HG02981 (cell line): ENCODE data around the gene CALHM3.
A peak's percentile ranks its signal among the peaks of the same experiment; 100 is the strongest.

Source experiments
- ATAC-seq: cut with Tn5 transposase; IDR thresholded peaks from one replicate; pipeline ENCODE4 v1.9.1; 2021; ENCODE audit warnings: mild to moderate bottlenecking, moderate library complexity; ENCODE audit not compliant: unreplicated experiment

The CALHM3 gene

DNA sequence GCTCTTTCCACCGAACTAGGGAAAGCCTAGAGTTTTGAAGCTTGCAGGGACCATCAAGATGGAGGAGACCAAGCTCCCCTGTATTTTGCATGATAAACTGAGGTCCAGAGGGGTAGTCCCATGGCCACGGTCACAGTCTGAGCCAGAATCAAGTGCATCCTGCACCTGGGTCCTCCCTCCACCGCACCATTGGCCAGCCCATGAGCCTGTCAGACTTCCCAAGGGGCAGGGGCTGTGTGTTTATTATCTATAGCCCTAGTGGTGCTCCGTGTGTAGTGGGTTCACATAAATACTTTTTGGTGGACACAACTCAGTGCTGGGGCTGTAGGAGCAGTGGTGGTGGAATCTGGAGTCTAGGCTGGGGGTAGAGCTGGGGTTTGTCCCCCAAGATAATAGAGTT is 3.6 kb downstream of the CALHM3 start:
- no peak for ATAC-seq

DNA sequence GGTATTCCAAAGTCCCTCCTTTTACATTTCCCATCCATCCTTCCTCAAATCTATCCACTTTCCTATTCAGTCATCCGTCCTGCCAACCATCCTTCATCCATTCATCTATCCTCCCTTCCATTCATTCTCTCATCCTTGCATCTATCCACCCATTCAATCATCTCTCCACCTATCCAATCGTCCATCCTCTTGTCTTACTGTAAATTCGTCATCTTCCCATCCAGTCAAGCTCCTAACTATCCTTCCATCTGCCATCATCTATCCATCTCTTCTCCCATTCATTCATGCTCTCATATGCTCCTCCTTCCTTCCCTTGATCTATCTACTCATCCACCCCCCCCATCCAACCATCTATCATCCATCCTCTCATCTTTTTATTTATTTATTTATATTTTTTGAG is 5.0 kb downstream of the CALHM3 start:
- ATAC-seq = no peak

DNA sequence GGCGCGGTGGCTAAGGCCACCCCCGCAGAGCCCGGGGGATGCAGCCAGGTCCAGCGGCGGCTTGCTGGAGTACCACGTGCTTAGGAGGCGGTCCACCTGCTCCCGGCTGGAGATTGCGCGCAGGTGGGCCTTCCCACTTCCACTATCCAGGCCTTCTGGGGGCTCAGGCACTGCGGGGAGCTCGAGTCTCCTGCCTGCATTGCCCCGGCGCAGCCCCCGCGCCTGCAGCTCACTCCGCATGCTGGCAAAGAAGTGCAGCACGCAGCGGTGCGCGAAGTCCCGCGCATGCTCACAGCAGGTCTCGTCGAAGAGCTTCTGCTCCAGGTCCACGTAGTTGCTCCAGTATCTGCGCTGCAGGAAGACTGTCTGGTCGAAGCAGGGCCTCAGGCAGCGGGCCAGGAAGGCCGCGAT is 5.8 kb downstream of the CALHM3 start:
- ATAC-seq = no peak

DNA sequence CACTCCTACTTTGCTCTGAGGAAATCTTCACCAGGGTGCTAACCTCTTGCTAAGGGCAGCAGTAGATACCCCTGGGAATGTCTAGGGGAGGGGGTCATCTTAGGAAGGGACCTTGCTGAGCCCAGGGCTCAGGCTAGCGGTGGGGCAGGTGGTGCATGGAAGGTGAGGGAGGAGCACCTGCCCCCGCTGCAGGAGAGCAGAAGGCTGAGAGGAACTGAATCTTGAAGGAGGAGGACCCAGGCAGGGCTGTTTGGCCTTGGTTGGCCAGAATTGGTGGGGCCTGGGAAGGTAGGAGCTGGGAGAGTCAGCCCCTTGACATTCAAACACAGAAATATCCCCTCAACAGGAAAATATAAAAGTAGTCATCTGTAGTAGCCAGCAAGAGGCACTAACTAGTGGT is 7.0 kb downstream of the CALHM3 start:
- ATAC-seq = no peak

DNA sequence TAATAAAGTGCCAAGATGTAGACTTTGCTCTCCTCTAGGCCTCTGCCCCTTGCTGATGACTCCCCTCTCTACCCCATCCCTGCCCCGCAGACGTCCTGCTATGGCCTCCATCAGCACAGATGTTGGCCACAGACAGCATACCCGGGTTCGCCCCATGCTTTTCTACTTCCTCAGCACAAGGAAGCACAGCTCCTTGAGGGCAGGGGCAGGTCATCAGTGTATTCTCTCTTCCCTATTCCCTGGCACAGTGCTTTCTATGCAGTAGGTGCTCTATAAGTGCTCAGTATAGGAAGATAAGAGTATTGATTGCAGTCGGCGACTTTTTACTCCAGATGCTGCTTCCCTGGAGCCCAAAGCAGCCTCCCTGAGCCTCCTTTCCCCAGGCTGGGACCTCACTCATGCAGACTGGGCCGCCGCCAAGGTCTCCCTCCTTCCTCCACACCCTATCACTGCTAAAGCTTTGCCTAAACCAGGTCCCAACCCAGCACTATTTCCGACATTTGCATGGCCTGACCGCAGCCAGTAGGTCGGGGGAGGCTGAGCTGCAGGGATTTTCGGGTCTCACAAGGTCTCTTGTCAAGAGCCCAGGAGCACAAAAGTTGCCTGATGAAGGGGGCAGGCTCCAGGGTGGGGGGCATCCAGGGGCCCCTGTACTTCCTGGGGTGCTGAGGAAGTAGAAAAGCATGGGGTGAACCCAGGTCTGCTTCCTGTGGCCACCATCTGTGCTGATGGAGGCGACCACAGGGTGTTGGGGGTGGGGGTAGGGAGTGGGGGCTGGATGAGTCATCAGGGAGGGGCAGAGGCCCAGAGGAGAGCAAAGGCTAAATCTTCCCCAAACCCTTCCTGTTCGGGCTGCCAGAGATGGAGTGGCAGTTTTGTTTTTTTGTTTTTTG is 8.0 kb downstream of the CALHM3 start:
- peak; percentile 71 for ATAC-seq

DNA sequence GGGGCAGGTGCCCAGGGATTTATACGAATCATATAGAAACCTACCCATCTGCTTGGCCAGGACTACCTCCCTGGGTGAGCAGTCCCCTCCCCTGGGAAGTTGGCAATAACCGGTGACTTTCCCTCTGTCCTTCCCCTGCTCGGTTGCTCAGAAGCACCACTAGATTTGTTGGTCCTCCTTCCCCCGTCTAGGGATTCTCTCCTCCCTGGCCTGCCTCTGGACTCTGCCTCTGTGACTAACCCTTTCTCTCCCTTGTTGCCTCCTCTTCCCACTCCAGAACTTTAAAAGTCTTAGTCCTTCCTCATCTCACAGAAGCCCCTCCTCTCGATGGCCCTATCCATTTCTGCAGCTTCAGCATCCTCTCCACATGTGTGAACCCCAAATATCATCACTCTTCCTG is 9.8 kb downstream of the CALHM3 start:
- ATAC-seq = no peak

DNA sequence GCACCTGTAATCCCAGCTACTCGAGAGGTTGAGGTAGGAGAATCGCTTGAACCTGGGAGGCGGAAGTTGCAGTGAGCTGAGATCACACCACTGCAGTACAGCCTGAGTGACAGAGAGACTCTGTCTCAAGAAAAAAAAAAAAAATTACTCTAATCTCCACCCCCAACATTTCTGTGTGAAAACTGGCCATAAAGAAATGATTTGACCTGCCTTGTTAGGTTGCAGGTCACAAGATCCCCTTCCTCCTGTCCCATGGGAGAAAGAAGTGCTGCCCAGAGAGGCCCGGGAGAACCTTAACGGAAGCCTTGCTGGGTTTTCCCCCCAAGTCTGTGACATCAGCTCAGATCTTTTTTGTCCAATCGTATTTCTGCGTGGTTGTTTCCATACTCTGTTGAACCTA is 11.6 kb downstream of the CALHM3 start:
- no peak for ATAC-seq

DNA sequence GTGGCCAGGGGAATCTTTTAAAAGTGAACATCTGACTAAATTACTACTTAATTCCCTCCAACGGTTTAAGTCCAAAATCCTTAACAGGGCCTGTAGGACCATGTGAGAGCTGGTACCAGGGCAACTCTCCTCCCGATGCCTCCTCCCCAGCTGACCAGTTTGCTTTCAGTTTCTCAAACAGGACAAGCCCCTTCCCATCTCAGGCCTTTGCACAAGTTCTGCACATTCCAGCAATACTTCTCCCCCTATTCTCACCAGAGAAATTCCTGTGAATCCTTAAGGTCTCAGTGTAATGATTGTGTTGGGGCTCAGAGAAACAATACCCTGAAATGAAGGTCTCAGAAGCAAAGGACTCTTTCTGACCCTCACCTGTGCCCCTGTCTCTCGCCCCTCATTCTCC is 12.3 kb downstream of the CALHM3 start:
- ATAC-seq = no peak

DNA sequence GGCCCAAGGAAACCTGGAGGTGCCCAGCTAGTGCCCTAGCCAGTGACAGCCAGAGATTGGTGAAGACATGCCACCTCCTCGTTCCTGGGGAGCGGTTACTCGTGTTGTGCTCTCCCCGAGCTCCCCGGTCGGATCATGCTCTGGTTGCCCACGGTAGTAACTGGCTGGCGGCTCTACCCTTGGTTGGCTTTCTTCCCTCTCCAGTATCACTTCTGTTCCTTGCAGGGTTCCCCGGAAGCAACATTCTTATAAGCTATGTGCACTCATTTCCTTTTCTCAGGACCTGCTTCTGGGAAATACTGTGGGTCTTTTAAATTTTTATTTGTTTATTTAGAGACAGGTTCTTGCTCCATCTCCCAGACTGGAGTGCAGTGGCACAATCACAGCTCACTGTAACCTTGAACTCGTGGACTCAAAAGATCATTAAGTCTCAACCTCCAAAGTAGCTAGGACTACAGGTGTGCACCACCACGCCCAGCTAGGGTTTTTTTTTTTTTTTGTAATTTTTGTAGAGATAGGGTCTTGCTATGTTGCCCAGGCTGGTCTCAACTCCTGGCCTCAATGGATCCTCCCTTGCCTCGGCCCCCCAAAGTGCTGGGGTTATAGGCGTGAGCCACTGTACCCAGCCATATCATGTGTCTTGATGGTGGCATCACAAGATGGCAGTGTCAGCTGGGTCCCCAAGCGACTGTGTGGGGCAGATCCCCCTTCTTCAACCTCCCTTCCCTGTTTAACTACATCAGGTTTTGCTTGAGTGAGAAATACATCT is 13.4 kb downstream of the CALHM3 start:
- ATAC-seq = no peak

DNA sequence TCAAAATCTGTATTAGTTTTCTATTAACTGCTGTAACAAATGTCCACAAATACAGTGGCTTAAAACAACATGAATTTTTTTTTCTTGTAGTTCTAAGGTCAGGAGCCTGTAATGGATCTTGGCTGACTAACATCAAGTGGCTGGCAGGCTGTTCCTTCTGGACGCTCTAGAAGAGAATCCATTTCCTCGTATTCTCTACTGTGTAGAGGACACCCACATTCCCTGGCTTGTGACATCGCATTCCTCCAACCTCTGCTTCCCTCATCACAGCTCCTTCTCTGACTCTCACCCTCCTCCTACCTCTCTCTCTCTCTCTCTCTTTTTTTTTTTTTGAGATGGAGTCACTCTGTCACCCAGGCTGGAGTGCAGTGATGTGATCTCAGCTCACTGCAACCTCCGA is 15.5 kb downstream of the CALHM3 start:
- no peak for ATAC-seq

DNA sequence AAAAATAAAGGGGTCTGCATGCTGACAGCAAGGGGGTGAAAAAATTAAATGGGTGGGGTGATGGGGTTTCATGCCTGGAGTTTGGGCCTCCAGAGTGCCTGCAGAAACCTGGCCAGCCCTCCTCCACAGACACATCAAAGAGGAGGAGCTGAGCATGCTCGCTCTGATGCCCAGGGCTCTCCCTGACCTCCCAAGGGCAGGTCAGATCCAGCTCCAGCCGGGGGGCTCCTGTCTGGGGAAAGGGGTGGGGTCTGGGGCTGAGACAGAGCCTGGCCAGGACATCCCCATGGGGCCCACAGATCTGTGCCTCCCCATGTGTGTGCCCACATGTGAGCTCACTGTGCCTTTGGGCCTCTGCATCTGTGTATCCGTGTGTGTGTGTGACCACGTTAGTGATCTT is 19.4 kb downstream of the CALHM3 start:
- ATAC-seq = no peak

DNA sequence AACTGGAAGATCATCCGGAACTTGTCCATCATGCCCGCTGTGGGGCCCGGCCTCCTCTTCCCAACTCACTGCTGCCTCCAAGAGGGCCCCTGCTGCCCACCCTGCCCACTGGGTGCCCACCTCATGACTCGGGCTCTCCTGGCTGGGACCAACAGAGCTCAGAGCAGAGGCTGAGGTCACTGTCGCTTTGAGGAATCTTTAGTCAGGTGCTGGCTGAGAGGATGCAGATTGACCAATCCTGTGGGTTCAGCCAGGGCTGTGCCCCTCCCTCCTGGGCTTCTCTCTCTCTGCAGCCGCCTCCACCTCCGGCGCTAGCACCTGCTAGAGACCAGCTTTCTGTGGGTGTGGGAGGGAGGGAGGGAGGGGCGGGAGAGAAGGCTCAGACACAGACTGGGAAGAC is 20.3 kb downstream of the CALHM3 start, which contains the start of gene CALHM1:
Gene CALHM1 (minus strand): TSS at position 181 of the 400 bp plus-strand sequence. CDS start 149 bp downstream, at position 32.
- peak; percentile 75 for ATAC-seq

DNA sequence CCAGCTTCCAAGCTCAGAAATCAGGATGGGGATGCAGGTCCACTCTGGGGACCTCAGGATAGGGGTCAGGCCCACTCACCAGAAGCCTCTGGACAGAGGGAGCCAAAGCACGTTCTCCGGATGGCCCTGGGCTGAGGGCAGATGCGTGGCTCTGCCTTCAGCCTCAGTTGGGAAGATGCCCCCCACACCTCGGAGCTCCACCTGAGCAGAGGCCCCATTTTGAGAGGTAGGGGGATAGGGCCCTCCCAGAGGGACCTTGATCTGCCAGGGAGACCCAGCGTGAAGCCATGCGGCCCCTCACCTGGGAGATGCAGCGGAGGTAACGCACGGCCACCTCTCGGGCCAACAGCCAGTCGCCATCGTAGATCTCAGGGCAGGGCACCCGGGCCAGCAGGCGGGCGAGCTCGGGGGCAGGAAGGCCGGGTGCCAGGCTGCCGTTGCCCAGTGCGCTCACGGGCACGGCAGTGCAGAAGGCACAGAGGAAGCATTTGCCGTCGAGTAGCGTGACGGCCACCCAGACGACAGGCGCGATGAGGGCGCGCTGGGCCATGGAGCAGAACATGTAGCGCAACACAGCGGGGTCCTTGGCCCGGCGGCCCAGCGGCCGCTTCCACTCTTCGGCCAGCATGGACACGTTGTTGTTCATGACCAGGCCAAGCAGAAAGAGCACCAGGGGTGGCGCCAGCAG is 21.0 kb downstream of the CALHM3 start:
- ATAC-seq = no peak

DNA sequence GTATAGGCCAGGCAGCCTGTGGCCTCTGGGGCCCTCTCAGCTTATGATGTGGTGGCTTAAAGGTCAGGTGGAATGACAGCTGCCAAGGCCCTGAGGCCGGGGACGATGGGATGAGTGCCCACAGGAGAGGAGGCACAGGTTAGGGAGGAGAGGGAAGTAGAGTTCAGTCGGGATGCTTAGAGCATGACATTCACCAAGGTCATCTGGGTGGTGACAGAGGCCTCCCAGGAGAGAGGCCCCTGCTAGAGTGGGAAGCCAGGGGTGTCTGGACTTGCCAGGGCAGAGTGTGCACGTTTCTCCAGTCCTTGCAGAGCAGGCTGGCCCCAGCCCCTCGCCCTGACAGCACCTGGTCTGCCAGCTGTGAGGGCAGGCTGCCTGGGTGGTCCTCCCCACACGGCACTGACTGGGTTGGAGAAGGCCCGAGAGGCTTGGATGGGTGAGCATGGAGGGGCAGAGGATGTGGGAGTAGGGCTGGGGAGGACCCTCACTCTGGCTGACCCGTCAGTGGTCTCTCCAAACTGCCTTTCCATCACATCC is 21.8 kb downstream of the CALHM3 start:
- no peak for ATAC-seq

DNA sequence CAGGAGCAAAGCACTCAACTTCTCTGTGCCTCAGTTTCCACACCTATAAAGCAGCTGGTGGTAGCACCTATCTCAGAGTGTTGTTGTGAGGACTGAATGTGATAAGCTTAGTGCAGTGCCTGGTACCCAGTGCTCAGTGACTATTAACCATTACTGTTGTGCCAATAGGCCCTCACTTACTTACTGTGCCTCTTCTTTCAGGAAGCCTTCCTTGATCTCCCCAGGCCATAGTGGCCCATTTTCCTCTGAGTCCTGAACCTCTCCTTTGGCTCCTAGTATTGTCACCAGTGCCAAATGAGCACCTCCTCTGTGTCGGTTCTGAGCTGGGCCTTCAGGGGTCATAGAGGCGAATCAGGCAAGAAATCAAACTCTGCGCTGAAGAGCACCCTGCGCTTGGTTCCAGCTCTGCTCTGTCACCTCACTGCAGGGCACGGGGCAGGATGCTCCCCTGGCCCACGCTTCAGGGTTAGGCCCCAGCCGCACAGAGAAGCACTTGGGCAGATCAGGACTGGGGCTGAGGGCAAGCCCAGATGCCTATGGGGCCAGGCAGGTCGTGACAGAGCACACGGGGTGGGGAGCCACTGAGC is 22.9 kb downstream of the CALHM3 start:
- no peak for ATAC-seq

DNA sequence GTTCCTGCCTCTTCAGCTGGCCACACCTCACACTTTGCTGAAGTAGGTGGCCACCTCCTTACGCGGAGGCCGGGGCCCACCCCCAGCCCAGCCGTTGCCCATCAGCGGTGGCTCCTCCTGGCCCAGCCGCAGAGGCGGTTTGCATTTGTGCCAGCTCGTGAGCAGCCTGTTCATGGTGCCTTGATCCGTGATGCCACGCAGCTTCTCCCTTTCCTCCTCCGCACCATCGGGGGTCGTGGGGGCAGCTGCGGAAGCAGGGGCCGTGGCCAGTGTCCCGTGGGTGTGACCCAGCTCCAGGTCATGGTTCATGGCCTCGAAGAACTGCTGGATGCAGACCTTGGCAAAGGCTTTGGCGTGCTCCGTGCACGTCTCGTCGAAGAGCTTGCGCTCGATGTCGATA is 23.8 kb downstream of the CALHM3 start:
- no peak for ATAC-seq

DNA sequence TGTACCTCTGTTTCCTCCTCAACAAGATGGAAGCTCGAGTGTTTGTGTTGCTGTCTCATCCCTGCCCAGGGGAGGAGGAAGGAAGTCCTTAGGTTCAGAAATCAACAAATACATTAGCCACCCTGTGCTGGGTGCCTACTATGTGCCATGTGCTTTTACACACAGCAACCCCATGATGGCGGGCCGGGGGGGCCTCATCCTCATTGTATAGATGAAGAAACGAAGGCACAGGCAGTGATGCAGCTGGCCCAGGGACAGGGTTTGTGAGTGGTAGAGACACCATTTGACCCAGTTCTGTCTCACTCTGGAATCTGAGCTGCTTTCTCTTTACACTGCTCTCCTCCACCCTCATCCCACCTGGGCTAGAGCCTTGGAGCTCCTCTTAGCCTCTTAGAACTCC is 25.0 kb downstream of the CALHM3 start:
- ATAC-seq = no peak

DNA sequence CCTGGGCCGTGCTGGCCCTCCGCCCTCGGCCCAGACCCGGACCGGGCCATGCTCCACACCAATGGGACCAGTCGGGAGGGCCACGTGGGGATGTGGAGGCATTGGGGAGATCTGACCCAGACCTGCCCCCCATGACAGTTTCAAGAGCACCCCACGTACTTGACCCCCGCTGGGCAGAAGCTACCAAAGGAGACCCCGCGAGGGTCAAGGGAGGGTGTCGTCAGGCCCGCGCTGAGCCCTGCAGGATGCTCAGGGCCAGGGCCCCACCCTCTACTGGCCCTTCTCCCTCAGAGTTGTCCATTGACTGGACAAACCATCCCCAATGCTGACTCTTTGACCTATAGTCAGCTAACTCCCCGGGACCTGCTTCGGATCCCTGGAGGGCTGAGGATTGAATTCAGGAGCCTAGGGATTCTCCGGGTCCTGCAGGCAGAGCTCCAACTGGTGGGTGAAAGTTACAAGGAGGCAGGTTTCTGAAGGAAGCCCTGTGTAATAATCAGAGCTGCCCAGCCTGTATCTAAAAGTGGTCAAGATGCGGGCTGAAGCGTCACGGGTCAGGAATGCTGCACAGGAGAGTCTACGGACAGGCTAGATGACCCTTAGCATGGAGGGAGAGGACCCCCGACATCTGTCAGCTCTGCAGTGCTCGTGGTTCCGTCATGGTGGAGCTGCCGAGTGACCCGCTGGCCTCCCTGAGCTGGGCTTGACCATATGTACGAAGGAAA is 26.4 kb downstream of the CALHM3 start:
- ATAC-seq = no peak

DNA sequence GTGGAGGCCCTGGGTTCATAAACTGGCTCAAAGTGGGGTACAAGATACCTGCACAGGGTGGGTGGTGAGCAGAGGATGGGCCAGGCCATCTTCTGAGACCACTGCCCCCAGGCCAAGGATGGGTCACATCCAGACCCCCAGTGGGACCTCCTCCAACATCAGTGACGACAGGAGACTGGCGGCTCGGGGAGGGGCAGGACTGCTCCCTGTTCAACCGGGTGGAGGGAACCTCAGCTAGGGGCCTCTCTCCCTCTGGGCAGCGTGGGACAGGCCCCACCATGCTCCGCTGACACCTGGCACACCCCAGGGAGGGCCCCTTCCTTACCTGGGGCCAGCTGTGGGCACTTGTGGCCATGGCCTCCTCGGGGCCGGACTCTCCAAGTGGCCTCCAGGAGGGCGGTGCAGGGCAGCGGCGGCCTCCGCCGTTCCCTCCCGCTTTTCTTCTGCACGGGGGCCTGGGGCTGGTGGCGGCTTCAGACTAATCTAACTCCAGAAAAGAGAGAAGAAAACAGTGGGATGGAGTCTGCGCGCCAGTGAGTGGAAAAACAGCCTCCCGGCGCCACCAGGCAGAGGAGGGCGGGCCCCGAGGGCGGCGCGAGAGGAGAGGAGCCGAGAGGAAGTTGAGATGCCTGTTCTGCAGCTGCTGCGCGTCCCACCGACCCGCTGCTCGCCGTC is 27.1 kb downstream of the CALHM3 start, which contains the start of gene CALHM2:
Gene CALHM2 (minus strand): TSS at position 540 of the 675 bp plus-strand sequence. CDS start 2,429 bp downstream, outside the sequence.
- ATAC-seq = peak; percentile 63
